ENCODE data around the gene HIF3A. TPM values are rescaled to one million over a fixed set of nuclear protein-coding genes. Genes with fewer than 3 reads are reported as not detected.

Gene HIF3A
- total RNA-seq, 1 experiment from 2014 or later, result not detected

- in situ Hi-C loops (cut with HindIII; ENCODE audit: low pct_unique_long_range_greater_than_20kb, low sequenced_read_pairs), result no loop called here
These were observed 88.8 kb downstream of the HIF3A start for GRCh38 chr19:46385636-46386035.

GRCh38 chr19:46386151-46386550, 89.3 kb downstream of the HIF3A start:
- Histone ChIP-seq H3K27me3 (ENCODE audit: control insufficient read depth, insufficient read depth, low read length) (no peaks in the 10 kb centered on the region), H3K36me3 (ENCODE audit: control insufficient read depth, insufficient read depth, low read length) (0 out of 2 replicates have a peak, but pooled peaks cover 7% of the 10 kb centered on the region), H3K27ac (ENCODE audit: low read length) (no peak overlapping the region), H3K4me1 (ENCODE audit: control insufficient read depth, insufficient read depth, low read length) (no peaks in the 10 kb centered on the region), H3K9me3 (ENCODE audit: control insufficient read depth, insufficient read depth, low read depth, low read length) (no peaks in the 10 kb centered on the region), H3K4me3 (ENCODE audit: low read depth in 2 of 2, low read length in 2 of 2) (no peak overlapping the region)
- POLR2A ChIA-PET, result interaction anchor here (0.5 kb wide), 1 partner anchor 88 kb away, joined by 18 read pairs; no protein-coding TSS in a partner anchor
- TF ChIP-seq POLR2AphosphoS5 (IDR thresholded peaks at IDR 0.05; ENCODE audit: low read depth, low read length) (no peak), REST (IDR thresholded peaks at IDR 0.05; ENCODE audit: insufficient read depth in 1 of 2, low read depth in 2 of 2, low read length in 1 of 2) (no peak), TCF7L2 (IDR thresholded peaks at IDR 0.05; ENCODE audit: low read depth, low read length) (no peak), SIN3A (IDR thresholded peaks at IDR 0.05; ENCODE audit: borderline replicate concordance, insufficient read depth, low read depth, low read length) (no peak), CTCF (IDR thresholded peaks at IDR 0.05) (no peak)
- intact Hi-C loops (cut with micrococcal nuclease; ENCODE audit: unreplicated experiment), result no loop called here
- no TSS peak for BruUV-seq (replicated peaks)
- ATAC-seq, result no peak
- in situ Hi-C loops (cut with HindIII; ENCODE audit: low pct_unique_long_range_greater_than_20kb, low sequenced_read_pairs), result no loop called here
- CTCF ChIA-PET, result interaction anchor here (0.6 kb wide), 1 partner anchor 17 kb away, joined by 5 read pairs; no protein-coding TSS in a partner anchor
- no peak for DNase-seq (ENCODE audit: low read depth, low spot score)

More at GRCh38 chr19:46385636-46386035, 88.8 kb downstream of the HIF3A start:
- TF ChIP-seq CTCF (IDR thresholded peaks at IDR 0.05), result no peak
- no peak for TF ChIP-seq REST (IDR thresholded peaks at IDR 0.05; ENCODE audit: insufficient read depth in 1 of 2, low read depth in 2 of 2, low read length in 1 of 2)
- TF ChIP-seq SIN3A (IDR thresholded peaks at IDR 0.05; ENCODE audit: borderline replicate concordance, insufficient read depth, low read depth, low read length), result no peak
- TF ChIP-seq TCF7L2 (IDR thresholded peaks at IDR 0.05; ENCODE audit: low read depth, low read length), result no peak
- TF ChIP-seq POLR2AphosphoS5 (IDR thresholded peaks at IDR 0.05; ENCODE audit: low read depth, low read length), result no peak
- CTCF ChIA-PET, result no interaction called here
- Histone ChIP-seq H3K27ac (ENCODE audit: low read length) (no peak overlapping the region), H3K36me3 (ENCODE audit: control insufficient read depth, insufficient read depth, low read length) (0 out of 2 replicates have a peak, but pooled peaks cover 7% of the 10 kb centered on the region), H3K9me3 (ENCODE audit: control insufficient read depth, insufficient read depth, low read depth, low read length) (no peaks in the 10 kb centered on the region), H3K4me3 (ENCODE audit: low read depth in 2 of 2, low read length in 2 of 2) (no peak overlapping the region), H3K4me1 (ENCODE audit: control insufficient read depth, insufficient read depth, low read length) (no peaks in the 10 kb centered on the region), H3K27me3 (ENCODE audit: control insufficient read depth, insufficient read depth, low read length) (no peaks in the 10 kb centered on the region)
- ATAC-seq (no peak), DNase-seq (ENCODE audit: low read depth, low spot score) (no peak)
- no TSS peak for BruUV-seq (replicated peaks)
- POLR2A ChIA-PET, result no interaction called here
- intact Hi-C loops (cut with micrococcal nuclease; ENCODE audit: unreplicated experiment), result no loop called here
